Activated CD8-positive, alpha-beta memory T cell treated with anti-CD3 and anti-CD28 coated beads for 1 hour (primary cell): Measurements from ENCODE around the gene CHKB.
A peak's percentile ranks its signal among the peaks of the same experiment; 100 is the strongest.

ENCODE experiments used
- DNase-seq, 2 donors: peaks; one replicate each; pipeline ENCODE4 v3.0.0-alpha.2; 2020; ENCODE audit warnings: low read depth in 1 of 2; ENCODE audit errors: extremely low read depth in 1 of 2

Gene CHKB

DNA sequence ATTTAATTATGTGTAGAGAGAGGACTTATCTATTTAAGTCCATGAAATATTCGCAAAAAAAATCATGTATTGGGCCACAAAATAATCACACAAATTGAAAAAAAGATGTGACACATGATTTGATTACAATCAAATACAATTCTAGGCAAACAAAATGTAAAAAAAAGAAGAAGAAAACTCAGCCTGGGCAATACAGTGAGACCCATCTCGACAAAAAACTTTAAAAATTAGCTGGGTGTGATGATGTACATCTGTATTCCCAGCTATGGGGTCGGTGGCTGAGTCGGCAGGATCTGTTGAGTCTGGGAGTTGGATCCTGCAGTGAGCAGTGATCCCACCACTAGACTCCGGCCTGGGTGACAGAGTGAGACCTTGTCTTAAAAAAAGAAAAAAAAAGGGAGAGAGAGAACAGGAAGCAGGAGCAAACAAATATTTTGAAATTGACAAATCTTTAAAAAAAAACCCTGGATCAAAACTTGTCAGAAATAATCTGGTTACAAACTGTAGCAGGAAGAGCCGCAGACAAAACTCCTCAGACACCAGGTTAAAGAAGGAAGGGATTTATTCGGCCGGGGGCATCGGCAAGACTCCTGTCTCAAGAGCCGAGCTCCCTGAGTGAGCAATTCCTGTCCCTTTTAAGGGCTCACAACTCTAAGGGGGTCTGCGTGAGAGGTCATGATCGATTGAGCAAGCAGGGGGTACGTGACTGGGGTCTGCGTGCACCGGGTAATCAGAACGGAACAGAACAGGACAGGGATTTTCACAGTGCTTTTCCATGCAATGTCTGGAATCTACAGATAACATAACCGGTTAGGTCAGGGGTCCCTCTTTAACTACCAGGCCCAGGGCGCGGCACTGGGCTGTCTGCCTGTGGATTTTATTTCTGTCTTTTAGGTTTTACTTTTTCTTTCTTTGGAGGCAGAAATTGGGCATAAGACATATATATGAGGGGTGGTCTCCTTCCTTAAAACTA is 49.5 kb downstream of the CHKB start:
- DNase-seq: no peak

DNA sequence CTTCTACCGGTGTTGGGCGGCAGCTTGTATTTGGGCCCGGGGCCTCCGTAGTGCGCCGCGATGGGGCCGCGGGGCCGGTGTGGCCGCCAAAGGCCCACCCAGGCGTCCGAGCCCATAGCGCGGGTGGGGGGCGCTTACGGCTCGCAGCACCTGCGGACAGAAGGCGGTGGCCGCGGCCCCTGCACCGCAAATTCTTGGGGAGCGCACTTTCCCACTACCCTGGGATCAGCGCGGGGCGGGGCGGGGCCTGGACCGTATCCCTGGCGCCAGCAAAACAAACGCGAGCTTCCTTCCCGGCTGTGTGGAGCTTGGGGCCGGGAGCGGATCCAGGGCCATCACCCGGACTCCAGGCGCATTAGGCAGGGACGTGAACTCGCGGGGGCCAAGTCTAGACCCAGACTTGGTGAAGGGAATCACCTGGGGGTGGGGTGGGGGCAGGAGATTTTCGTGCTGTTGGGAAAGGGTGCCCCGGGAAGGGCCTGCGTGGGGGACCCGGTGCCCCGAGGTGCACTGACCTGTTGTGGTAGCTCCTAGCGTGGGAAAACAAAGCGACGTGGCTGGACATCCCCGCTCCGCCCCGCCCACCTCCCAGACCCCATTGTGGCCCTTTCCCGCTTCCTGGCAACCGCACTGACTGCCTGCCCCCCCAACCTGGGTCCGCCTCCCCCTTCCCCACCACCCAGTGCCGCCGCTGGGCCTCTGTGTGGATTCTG is 50.5 kb downstream of the CHKB start:
- no peak for DNase-seq

DNA sequence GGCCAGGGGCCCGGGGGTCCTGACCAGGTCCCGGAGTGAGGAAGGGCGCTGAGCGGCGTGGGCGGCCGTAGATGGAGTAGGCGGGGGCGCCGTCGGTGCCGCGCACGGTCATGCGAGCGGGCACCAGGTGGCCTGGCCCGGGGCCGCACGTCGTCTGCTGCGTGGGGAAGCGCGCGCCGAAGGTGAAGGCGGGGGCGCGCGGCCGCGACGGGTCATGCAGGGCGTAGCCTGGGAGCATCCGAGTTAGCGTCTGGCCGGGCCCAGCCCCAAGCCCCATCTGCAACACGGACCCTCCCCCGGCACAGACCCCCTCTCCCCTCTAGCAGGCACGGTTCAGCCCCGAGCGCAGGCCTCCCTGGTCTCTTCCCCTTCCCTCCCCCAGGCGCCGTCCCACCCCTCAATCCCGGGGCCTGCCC is 51.1 kb downstream of the CHKB start:
- peak in 1 of 2 donors; percentile 62 for DNase-seq

DNA sequence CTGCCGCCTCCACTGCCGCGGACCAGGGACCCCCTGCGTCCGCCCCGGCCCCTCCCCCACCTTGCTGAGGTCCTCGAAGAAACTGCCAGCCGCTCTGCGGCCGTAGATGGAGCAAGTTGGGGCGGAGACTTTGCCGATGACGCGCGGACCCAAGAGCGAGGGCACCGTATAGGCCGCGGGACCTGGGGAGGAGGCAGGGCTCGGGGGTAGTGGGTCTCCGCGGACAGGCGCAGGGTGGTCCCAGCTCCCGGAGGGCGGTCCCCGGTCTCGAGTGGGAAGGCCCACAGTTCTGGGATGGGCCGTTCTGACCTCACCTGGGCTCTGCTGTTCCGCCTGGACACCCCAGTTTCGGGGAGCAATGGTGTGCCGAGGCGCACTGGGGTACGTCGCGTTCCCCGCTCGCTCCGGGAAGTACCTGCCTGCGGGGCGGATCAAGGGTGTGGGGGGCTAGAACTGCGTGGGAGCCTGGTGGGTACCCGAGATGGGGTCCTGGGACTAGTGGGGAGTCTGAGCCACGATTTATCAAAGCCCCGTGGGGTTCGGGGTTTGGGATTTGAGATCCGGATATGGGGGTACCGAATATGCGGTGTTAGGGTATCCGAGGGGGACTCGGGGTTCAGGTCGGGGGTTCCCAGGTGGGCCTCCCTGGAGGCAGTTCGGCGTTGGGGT is 51.6 kb downstream of the CHKB start:
- DNase-seq: peak in 1 of 2 donors; percentile 74

DNA sequence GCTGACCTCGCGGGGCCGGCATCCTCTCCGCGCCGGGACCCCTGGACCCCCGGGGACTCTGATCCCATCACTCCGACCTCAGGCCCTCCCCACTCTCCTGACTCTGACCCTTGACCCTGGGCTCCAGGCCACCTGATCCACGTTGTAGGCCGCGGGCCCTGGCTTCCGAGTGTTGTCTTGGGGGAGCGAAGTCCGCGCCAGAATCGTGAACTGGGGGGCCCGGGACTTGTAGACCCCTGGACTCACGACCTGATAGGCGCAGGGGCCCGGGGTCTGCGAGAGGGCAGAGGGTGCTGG is 52.1 kb downstream of the CHKB start:
- DNase-seq: no peak

DNA sequence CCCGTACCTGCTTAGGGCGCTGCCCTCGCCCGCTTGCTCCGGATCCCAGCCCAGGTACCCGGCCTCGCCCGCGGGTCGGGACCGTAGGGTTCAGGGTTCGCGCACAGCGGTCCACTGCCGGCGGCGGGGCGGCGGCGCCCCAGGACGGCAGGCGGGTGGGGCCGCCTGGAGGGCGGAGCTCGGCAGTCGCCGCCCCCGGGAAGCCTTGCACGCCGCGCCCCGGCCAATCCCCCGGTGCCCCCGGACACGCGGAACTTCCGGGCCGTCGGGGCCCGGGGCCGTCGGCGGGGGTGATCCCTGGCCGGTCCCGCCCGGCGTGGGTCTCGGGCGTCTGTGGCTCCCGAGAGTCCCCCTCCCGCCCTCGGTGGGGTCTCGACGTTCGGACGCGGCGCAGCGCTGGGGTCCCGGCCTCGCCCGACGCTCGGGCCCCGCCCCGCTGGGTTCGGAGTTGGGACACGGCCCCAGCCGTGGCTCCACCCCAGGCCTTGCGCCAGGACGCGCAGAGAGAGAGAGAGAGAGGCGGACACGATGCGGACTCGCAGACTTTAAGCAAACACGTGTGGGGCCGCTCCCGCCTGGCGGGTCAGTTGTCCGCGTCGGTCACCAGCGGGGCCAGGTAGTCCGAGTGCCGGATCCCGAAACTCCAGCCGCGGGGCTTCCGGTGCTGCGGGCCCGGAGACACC is 52.6 kb downstream of the CHKB start, which contains the start of gene TYMP:
Gene TYMP, minus strand, starts transcription at position 116 of the 683 bp plus-strand sequence. CDS start 303 bp downstream, outside the sequence.
- peak in 1 of 2 donors; percentile 61 for DNase-seq

DNA sequence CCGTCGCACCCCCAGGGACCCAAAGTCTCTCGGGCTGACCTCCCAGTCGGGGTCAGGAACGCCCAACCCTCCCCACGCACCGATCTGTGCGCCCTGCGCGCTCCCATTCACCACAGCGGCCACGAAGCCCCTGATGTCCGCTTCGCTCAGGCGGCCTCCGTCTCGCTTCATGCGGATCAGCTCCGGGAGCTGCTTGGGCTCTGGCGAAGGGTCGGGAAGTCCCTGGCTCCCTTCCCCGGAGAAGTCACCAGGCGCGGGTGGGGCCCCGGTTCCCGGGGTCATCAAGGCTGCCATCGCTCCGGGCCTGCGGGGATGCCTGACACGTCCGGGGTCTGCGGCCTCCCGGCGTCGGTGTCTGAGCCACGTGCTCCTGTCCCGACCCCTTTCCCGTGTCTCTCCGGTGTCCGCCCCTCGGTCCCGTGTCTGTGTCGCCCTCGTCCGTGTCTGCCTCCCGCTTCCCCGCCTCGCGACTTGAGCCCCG is 53.2 kb downstream of the CHKB start:
- DNase-seq: no peak
